Cortex of kidney (tissue), 1 donor: Measurements from ENCODE around the gene DCLK2.
"Not testable (repeated sequence)": the region's sequence is repeated elsewhere in the genome, so short reads cannot be mapped to it uniquely, and the experiment has no call there.

Experiments used
- DNase-seq: peaks from one replicate; lab custom pipeline; 2025; lab: John Stamatoyannopoulos, UW

The DCLK2 gene

DNA sequence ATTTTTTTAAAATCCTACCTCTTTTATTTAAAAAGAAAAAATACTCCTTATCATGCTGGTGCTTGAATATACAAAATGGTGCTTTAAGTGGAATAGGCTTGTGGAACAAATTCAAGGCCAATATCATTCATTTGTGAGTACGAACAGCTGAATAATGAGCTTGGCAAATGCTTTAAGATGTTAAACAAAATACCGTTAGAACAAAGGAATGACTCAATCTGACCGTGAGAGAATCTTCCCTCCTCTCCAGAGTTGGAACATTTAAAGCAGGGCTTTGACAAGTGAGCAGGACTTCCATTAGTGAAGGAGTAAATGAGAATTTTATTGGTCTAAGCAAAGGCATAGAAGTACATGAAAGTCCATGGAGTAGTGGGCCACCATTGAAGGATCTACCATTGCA lies 74.5 kb downstream of the DCLK2 start:
- no peak for DNase-seq

DNA sequence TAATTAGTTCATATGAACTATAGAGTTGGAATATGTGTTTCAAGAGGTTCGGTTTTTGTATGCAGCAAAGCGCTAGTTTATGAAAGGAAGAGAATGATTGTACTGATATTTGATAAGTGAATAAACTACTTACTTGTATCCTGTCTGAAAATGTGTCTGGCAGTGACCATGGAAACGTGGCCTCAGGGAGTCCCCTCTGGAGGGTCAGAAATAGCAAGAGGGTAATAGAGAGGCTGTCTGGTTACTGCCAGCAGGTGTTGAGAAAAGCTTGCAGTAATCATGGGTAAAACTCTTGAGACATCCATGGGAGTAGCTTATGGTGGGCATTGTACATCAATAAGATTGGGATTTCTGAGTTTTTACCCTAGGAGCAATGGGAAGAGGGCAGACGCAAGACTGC lies 77.1 kb downstream of the DCLK2 start:
- DNase-seq, result no peak

- no peak for DNase-seq
These were observed 78.3 kb downstream of the DCLK2 start for GRCh38 chr4:150156543-150156942.

GRCh38 chr4:150158041-150158440 lies 79.8 kb downstream of the DCLK2 start:
- DNase-seq, result no peak

GRCh38 chr4:150160473-150160872 lies 82.2 kb downstream of the DCLK2 start:
- no peak for DNase-seq

DNA sequence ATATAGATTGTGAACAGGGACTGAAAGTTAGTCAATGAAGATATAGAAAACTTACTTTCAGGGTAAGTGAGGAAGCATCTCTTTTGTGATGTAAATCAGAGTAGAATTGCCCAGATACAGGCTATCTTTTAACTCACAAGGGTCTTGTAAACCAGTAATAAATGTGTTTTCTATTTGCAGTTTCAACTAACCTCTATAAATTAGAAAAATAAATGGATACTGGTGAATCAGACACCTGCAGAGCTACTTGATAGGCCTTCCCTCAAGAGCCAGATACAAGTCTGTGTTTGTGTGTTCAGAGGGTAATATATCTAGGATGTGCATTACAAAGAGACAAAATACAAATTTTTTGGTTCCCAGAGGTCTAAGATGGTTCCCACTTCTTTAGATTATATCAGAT lies 82.9 kb downstream of the DCLK2 start:
- no peak for DNase-seq

- DNase-seq, result not testable (repeated sequence)
These were observed 83.8 kb downstream of the DCLK2 start for GRCh38 chr4:150162020-150162419.

DNA sequence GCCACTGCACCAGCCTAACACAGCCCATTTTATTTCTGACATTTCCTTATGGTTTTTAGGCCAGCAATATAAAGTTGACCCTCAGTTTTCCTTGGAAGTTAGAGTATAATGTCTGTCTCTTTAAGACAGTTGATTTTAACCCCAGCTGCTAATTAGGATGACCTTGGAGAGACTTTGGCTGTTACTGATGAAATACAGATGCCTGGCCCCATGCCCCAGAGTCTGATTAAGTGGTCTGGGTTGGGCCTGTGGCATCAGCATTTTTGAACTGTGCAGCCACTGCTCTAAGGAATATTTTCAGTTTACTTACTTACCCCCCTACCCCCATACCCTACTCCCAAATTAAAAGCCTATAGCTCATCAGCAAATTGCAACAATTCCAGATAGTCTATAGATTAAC lies 85.8 kb downstream of the DCLK2 start:
- no peak for DNase-seq

DNA sequence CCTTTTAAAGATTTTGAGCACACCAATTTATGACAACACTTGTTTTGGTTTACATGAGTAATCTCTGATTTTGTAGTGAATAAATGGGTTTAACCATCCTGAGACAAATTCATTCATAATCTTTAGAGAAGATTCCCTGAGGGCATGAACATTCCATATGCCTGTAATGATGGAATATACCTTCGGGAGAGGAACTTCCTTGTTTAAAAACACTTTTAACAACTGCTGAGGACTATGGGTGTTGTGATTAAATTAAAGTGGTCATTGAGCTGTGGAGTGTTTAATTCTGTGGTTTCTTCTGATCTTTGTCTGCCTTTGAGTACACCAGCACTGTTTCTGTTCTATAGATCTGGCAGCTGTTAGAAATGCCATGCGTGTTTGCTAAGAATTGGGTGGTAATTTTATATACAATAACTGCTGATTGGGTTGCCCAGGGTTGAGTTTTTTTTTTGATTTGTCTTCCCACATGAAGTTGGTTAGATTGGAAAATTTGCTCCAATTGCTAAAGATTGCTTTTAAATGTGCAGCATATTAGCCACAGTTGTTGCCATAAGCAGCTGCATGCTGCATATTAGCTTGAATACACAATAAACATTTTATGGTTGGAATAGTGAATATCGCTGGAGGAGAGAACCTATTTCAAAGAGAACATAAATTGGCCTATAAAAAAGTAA lies 86.8 kb downstream of the DCLK2 start:
- no peak for DNase-seq

DNA sequence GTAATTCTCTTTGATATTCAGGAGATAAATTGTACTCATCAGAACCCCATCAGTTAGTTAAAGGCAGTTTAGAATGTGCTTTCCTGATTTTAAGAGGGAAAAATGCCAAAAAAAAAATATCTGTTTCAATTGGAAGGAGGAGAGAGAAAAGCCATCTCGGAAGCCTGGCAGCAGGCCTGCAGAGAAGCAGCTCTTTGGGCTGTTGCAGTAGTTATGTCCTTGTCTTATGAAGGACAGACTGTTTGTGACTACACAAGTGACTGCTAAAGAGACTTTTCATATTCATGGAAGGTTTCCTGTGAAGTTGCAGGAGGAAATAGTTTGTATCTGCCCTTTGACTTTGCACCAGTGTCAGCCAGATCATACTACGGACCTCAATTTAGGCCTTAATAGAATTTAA lies 88.8 kb downstream of the DCLK2 start:
- no peak for DNase-seq

DNA sequence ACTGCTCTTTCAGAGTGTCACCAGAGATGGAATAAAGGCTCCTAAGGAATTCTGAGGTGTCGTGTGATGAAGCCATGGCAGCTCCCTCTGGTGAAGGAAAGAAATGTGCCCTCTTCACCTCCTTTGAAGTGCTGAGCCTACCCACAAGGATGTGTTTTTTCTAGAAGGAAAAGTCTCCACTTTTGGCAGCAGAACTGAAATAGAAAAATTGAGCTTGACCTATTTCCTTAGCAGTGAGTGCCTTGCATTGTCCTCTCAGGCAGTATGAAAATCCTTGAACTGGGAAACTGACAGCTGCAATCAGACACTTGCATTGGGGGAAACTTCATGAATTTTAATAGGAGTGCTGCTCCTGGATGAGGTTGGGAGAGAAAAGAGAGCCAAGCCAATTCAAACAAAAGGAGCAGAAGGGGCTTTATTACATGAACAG lies 95.2 kb downstream of the DCLK2 start:
- no peak for DNase-seq

DNA sequence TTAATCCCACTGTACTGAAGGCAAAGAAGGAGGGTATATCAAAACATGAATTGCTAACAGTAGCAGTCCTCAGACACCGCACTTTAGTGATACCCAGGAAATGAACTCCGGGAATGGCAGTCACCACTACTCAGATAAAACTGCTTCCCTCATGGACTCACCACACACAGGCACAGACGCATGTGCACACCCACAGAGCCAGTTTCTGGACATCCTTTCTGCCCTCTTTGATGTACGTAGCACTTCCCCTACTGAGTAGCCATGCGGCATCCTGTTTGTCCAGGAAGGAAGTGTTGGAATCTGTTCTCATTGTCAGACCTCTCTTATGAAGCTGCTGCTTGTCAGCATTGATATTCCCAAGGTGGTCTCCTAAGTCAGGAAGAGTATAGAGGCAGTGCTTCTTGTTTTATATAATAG lies 95.7 kb downstream of the DCLK2 start:
- DNase-seq, result no peak

- no peak for DNase-seq
These were observed 98.3 kb downstream of the DCLK2 start for GRCh38 chr4:150176547-150176946.

DNA sequence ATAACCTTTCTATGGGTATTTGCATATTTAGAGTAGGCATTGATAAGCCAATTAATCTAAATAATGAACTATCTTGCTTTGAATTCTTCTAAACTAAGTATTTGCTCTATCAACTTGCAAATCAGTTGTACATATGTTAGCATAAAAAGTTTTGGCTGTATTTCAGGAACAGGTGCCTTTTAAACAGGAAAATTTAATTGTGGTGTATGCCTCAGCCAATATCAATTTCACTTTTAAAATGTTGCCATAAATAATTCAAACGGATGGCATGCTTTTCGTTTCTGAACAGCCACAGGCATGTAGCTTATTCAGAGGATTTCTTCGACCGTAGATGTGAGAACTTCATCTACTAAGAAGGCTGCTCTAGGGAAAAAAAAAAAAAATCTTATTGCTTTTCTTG lies 99.9 kb downstream of the DCLK2 start:
- DNase-seq, result no peak

DNA sequence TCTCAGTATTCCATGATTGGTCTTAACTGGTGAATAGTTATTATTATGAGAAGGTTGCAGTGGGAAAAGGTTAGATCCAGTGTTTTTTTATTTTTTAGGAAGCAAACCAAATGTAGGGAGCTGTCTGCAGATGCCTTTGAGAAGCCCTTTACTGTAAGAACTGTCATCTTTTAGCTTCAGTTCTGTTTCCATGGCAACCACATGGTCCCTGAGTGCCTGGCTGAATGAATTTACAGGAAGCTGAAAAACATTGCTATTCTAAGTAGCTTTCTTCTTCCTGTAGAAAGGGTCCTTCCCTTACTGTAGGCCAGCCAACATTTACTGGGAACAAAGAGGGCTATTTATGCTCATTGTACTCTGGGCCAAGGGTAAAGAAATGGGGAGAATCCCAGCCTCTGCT lies 103.3 kb downstream of the DCLK2 start:
- DNase-seq, result no peak

- no peak for DNase-seq
These were observed 104.5 kb downstream of the DCLK2 start for GRCh38 chr4:150182794-150183193.

DNA sequence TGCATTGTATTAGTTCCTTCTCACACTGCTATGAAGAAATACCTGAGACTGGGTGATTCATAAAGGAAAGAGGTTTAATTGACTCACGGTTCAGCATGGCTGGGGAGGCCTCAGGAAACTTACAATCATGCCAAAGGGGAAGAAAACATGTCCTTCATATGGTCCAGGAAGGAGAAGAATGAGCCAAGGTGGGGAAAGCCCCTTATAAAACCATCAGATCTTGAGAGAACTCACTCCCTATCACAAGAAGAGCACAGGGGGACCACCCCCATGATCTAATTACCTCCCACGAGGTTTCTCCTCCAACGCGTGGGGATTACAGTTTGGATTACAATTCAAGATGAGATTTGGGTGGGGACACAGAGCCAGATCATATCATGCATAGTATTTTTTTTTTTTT lies 106.8 kb downstream of the DCLK2 start:
- DNase-seq, result not testable (repeated sequence)

- no peak for DNase-seq
These were observed 114.7 kb downstream of the DCLK2 start for GRCh38 chr4:150192986-150193385.

DNA sequence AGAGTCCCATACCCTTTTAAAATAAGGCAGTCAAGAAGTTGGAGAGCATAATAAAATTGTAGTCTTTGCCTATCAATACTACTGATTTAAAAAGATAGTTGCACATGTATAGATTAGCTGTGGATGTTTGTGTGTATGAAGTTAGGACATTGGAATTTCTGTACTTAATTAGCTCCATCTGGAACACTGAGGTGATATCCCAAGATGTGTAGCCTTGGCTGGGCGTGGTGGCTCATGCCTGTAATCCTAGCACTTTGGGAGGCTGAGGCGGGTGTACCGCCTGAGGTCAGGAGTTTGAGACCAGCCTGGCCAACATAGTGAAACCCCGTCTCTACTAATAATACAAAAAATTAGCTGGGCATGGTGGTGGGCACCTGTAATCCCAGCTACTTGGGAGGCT lies 119.0 kb downstream of the DCLK2 start:
- DNase-seq, result not testable (repeated sequence)

GRCh38 chr4:150199056-150199455 lies 120.8 kb downstream of the DCLK2 start:
- DNase-seq, result no peak

DNA sequence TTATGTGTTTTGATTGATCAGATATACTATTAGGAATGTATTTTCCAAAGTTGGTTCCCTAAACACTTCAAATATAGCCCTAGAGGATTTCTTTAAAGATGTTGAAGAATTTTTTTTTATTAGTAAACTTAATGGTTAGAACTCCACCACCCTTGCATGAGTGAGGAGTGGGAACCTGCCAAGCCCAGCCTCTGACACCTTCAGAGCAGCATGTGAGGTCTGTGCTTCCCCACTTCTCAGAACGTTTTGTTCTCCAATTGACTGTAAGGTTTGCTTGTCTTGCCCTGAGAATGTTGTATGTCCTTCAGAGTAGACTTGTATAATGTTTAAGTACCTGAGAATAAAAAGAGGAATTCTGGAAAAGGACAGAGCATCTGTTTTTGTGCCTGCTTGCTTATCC lies 126.8 kb downstream of the DCLK2 start:
- no peak for DNase-seq

GRCh38 chr4:150206265-150206664 lies 128.0 kb downstream of the DCLK2 start:
- DNase-seq, result no peak

GRCh38 chr4:150206954-150207353 lies 128.7 kb downstream of the DCLK2 start:
- DNase-seq, result no peak

DNA sequence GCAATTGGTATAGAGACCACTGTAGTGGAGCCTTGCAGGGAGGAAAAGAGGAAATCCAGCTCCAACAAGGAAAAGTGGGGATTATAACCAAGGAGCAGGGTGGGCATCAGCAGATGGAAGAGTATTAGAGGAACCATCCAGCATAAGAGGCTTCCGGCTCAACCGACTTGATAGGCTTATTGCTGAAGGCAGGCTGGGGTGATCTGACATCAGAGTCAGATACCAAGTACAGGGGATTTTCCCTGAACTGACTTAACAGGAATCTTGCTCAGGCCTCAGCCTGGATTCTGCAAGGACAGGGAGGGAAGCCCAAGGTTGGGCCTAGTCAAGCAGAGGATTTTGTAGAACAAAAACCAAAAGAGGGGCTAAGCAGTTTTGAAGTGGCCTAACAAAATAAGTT lies 129.6 kb downstream of the DCLK2 start:
- no peak for DNase-seq
